Hepatocyte (in vitro differentiated cells): Measurements from ENCODE around the gene GRK5.

Experiments
- CTCF ChIP-seq: fragments of 200-600 bp; sonication (generic); IDR thresholded peaks from 2 replicates; pipeline ENCODE4 v1.5.1; 2016; ENCODE audit warnings: antibody characterized with exemption, mild to moderate bottlenecking; ENCODE audit not compliant: poor library complexity
- EZH2 ChIP-seq: fragments of 200-600 bp; sonication (generic); IDR thresholded peaks from 2 replicates; pipeline ENCODE4 v1.6.1; 2016; ENCODE audit warnings: antibody characterized with exemption, mild to moderate bottlenecking, borderline replicate concordance
- EZH2phosphoT487 ChIP-seq: fragments of 200-600 bp; sonication (generic); IDR thresholded peaks from one replicate; pipeline ENCODE4 v1.6.1; 2018; ENCODE audit warnings: antibody characterized with exemption, mild to moderate bottlenecking, low read depth, moderate library complexity; ENCODE audit not compliant: unreplicated experiment, severe bottlenecking

GRCh38 chr10:119452396-119452795 is 245.0 kb downstream of the GRK5 start:
- TF ChIP-seq CTCF, result no peak
- no peak for TF ChIP-seq EZH2
- no peak for TF ChIP-seq EZH2phosphoT487
